Cardiac muscle cell (in vitro differentiated cells and primary cell): ENCODE measurements around the gene FNDC3B. TPM values are rescaled to one million over a fixed set of nuclear protein-coding genes. Genes with fewer than 3 reads are reported as not detected.

ENCODE experiments used
- DNase-seq, 2 donors: peaks; one replicate each; pipeline versions ENCODE4 v3.0.0 to v3.0.0-alpha.2; 2010 to 2017; ENCODE audit warnings: low read depth in 1 of 2, low spot score in 1 of 2
- H3K27ac ChIP-seq: fragments of 200-600 bp; sonication (generic); 2 replicates; pipeline ENCODE4 v1.5.1; 2016
- H3K27me3 ChIP-seq: fragments of 200-600 bp; sonication (generic); 2 replicates; pipeline ENCODE4 v1.6.0; 2016; ENCODE audit warnings: control low read depth
- H3K36me3 ChIP-seq: fragments of 200-600 bp; sonication (generic); 2 replicates; pipeline ENCODE4 v1.5.1; 2016; ENCODE audit warnings: control low read depth
- H3K4me1 ChIP-seq: fragments of 200-600 bp; sonication (generic); 2 replicates; pipeline ENCODE4 v1.8.1; 2017; ENCODE audit warnings: low read depth, mild to moderate bottlenecking, mixed run types
- H3K4me3 ChIP-seq: fragments of 200-600 bp; sonication (generic); 2 replicates; pipeline ENCODE4 v1.5.1; 2016; ENCODE audit warnings: mild to moderate bottlenecking
- H3K9me3 ChIP-seq: fragments of 200-600 bp; sonication (generic); 2 replicates; pipeline ENCODE4 v1.5.1; 2017; ENCODE audit warnings: low read depth, mild to moderate bottlenecking, control low read depth
- CTCF ChIP-seq: IDR thresholded peaks from 2 replicates; pipeline ENCODE4 v1.5.1; 2012; ENCODE audit warnings: low read depth, mild to moderate bottlenecking, low read length
- polyA plus RNA-seq: library from polyadenylated mRNA; unstranded; fragments of >200 nt; fragmentation: Nextera tagmentation; extraction: Ambion mirVana; gene quantifications from 2 replicates; pipeline ENCODE4 v1.2.1, GENCODE V29; 2016
- total RNA-seq: library from RNA; depleted of rRNA; stranded (reverse); fragments of >200 nt; gene quantifications from 2 replicates; pipeline ENCODE4 v1.2.3, GENCODE V29; 2016

FNDC3B gene
- total and polyA plus RNA-seq, 2 experiments from 2014 or later = 55.2 to 62.3 TPM

GRCh38 chr3:172202797-172203196 is 163.4 kb downstream of the FNDC3B start:
- H3K27me3 ChIP-seq = no peaks in the 10 kb centered on the region
- no peaks in the 10 kb centered on the region for H3K4me1 ChIP-seq
- no peak for DNase-seq
- H3K9me3 ChIP-seq = no peaks in the 10 kb centered on the region
- H3K4me3 ChIP-seq = no peak overlapping the region
- no peaks in the 10 kb centered on the region for H3K36me3 ChIP-seq
- peak; percentile 11 for TF ChIP-seq CTCF
- no peak overlapping the region for H3K27ac ChIP-seq

GRCh38 chr3:172203522-172204258 is 164.3 kb downstream of the FNDC3B start:
- no peak overlapping the region for H3K4me3 ChIP-seq
- no peaks in the 10 kb centered on the region for H3K27me3 ChIP-seq
- TF ChIP-seq CTCF = no peak
- peak overlapping the region; percentile 57 for H3K27ac ChIP-seq
- H3K36me3 ChIP-seq = no peaks in the 10 kb centered on the region
- peak in 1 of 2 donors; percentile 38 for DNase-seq
- no peaks in the 10 kb centered on the region for H3K4me1 ChIP-seq
- no peaks in the 10 kb centered on the region for H3K9me3 ChIP-seq

GRCh38 chr3:172204716-172205115 is 165.3 kb downstream of the FNDC3B start:
- Histone ChIP-seq H3K27ac (no peak overlapping the region), H3K4me3 (no peak overlapping the region), H3K4me1 (no peaks in the 10 kb centered on the region), H3K9me3 (no peaks in the 10 kb centered on the region), H3K36me3 (no peaks in the 10 kb centered on the region), H3K27me3 (no peaks in the 10 kb centered on the region)
- no peak for DNase-seq
- no peak for TF ChIP-seq CTCF

GRCh38 chr3:172208586-172209332 is 169.4 kb downstream of the FNDC3B start:
- no peak for TF ChIP-seq CTCF
- no peak for DNase-seq
- Histone ChIP-seq H3K9me3 (no peaks in the 10 kb centered on the region), H3K27ac (peak overlapping the region; percentile 25), H3K36me3 (no peaks in the 10 kb centered on the region), H3K27me3 (no peaks in the 10 kb centered on the region), H3K4me3 (no peak overlapping the region), H3K4me1 (peaks cover 11% of the 10 kb centered on the region)

- H3K36me3 ChIP-seq = no peaks in the 10 kb centered on the region
- peak overlapping the region; percentile 25 for H3K27ac ChIP-seq
- peaks cover 13% of the 10 kb centered on the region for H3K4me1 ChIP-seq
- H3K27me3 ChIP-seq = no peaks in the 10 kb centered on the region
- H3K4me3 ChIP-seq = no peak overlapping the region
- H3K9me3 ChIP-seq = no peaks in the 10 kb centered on the region
- TF ChIP-seq CTCF = no peak
- DNase-seq = no peak
Observed at GRCh38 chr3:172209333-172210321, 170.2 kb downstream of the FNDC3B start.
